HG03520 (cell line): ENCODE measurements around the gene BNC1.
"Not testable (repeated sequence)": the region's sequence is repeated elsewhere in the genome, so short reads cannot be mapped to it uniquely, and the experiment has no call there.

ENCODE experiments used
- ATAC-seq: cut with Tn5 transposase; IDR thresholded peaks from one replicate; pipeline ENCODE4 v1.9.1; 2021; ENCODE audit warnings: mild to moderate bottlenecking, moderate library complexity; ENCODE audit not compliant: unreplicated experiment

Gene BNC1

GRCh38 chr15:83295417-83295816 lies 11.0 kb upstream of the BNC1 start:
- no peak for ATAC-seq

GRCh38 chr15:83293201-83293600 lies 8.7 kb upstream of the BNC1 start:
- no peak for ATAC-seq

GRCh38 chr15:83292317-83292716 lies 7.9 kb upstream of the BNC1 start:
- ATAC-seq = no peak

- ATAC-seq = no peak
Observed at GRCh38 chr15:83290236-83290635, 5.8 kb upstream of the BNC1 start.

- ATAC-seq = no peak
Observed at GRCh38 chr15:83289160-83289559, 4.7 kb upstream of the BNC1 start.

- no peak for ATAC-seq
Observed at GRCh38 chr15:83288381-83288801, 3.9 kb upstream of the BNC1 start.

- ATAC-seq = no peak
Observed at GRCh38 chr15:83287541-83288027, 3.1 kb upstream of the BNC1 start.

GRCh38 chr15:83285979-83286553 lies 1.6 kb upstream of the BNC1 start:
- no peak for ATAC-seq

- no peak for ATAC-seq
Observed at GRCh38 chr15:83285284-83285978, 967 bp upstream of the BNC1 start.

- ATAC-seq = no peak
Observed at GRCh38 chr15:83283813-83284558, 478 bp downstream of the BNC1 start.

- ATAC-seq = no peak
Observed at GRCh38 chr15:83283138-83283812, 1.2 kb downstream of the BNC1 start.

- ATAC-seq = no peak
Observed at GRCh38 chr15:83282776-83283137, 1.7 kb downstream of the BNC1 start.

- ATAC-seq = no peak
Observed at GRCh38 chr15:83282141-83282540, 2.3 kb downstream of the BNC1 start.

- ATAC-seq = no peak
Observed at GRCh38 chr15:83278191-83278590, 6.3 kb downstream of the BNC1 start.

- ATAC-seq = no peak
Observed at GRCh38 chr15:83276661-83277060, 7.8 kb downstream of the BNC1 start.

GRCh38 chr15:83275412-83275811 lies 9.1 kb downstream of the BNC1 start:
- ATAC-seq = no peak

GRCh38 chr15:83270176-83270575 lies 14.3 kb downstream of the BNC1 start:
- ATAC-seq = no peak

GRCh38 chr15:83268147-83268546 lies 16.3 kb downstream of the BNC1 start:
- no peak for ATAC-seq

GRCh38 chr15:83262594-83263315 lies 21.7 kb downstream of the BNC1 start:
- no peak for ATAC-seq

GRCh38 chr15:83262181-83262580 lies 22.3 kb downstream of the BNC1 start:
- not testable (repeated sequence) for ATAC-seq

GRCh38 chr15:83250781-83251180 lies 33.7 kb downstream of the BNC1 start:
- no peak for ATAC-seq
